Stimulated activated CD8-positive, alpha-beta memory T cell treated with anti-CD3 and anti-CD28 coated beads, Interleukin-15, amount 100 ng/mL, for 24 hours (primary cell): Measurements from ENCODE around the gene YLPM1.

Experiments used
- DNase-seq: peaks from one replicate; pipeline ENCODE4 v3.0.0-alpha.2; 2020; ENCODE audit warnings: low read depth

Gene YLPM1

DNA sequence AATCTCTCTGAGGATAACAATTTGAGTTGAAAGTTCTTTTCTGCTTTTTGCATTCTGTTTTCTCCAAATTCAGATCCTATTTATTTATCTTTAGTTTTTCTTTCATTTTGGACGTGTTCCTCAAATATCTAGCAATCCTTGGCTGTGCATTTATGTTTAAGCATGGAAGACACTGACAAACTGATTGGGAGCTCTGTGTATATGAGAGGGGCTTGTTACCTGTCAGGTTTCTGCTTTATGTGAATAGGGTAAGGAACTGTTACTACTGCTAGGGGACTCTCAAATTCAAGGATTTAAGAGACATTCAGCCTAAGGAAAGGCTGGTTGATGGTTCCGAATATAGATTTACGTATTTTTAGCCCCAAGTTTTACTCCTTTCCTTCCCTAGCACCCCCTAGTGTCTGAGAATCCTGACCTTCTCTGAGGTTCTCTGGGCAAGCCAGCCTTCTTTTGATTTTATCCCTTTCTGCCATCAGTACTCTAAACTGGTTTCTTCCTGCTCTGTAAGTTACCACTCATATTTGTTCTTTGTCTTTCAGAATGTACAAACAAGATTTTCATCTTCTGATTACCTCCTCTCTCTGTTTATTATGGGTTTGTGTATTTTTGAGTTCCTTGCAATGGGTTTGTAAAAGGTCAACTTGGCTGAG is 30.5 kb downstream of the YLPM1 start:
- DNase-seq: no peak

DNA sequence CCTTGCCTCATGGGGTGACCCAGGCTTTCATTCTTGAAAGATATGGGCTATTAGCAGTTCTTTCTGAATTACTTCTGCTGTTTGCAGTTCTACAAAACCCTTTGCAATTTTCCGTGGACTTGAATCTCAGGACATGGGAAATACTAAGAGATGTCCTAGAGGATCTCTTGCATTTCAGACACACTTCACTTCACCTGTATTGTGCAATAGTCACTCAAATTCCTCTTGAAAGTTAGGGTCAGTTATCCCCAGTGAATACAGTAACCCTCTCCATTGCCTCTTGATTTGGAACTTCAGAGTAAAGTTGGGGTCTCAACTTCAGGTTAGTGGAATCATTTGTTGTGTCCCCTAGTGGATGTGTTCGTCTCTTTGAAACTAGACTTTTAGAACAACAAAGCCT is 31.8 kb downstream of the YLPM1 start:
- no peak for DNase-seq

DNA sequence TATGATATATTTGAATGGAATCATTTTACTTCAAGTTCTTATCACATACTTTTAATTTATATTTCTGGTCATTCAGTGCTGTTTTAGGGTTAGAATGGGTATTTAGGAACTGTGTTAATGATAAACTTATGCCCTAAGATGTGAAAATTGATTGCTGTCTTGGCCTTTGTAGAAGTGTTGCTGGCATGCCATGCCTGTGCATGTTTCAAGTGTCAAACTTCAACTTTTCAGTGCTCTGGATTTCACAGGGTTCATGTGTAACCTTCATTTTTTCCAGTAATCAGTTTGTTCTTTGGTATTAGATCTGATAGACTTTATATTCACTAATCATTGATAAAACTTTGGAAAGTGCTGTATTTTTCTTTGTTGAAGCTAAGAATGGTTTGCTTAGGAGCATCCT is 36.6 kb downstream of the YLPM1 start:
- no peak for DNase-seq

DNA sequence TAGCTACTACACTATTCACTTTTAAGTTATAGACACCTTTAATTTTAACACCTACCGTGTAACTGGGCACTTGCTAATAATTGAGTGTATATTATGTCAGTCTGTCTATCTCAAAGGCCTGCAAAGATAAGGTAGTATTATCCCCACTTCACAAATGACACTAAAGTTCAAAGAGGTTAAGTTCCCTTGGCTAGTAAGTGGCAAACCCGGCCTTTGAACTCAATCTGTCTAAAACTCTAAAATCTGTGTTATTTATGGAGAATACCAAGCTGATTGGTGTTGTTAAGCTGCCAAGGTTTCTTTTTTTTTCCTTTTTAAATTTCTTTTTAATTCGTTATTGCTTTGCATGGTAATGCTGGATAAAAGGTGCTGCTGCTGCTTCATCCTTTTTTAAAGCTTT is 37.7 kb downstream of the YLPM1 start:
- DNase-seq: no peak

DNA sequence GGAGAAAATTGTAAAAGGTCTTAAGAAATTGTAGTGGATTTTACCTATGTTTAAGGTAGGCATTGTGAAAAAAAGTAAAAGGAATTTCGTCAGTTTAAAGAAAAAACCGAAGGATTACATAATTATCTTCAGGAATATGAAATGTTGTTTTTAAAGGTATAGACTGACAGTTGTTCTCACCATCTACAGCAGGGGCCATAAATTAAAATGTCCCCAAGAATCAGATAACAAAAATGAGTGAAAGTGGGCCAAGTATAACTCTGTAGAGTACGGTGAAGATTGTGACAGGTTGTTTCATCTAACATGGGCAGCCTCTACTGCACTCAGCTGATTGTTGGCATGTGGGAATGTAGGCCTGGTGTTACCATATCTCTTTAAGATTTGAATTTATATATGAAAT is 38.3 kb downstream of the YLPM1 start:
- no peak for DNase-seq

DNA sequence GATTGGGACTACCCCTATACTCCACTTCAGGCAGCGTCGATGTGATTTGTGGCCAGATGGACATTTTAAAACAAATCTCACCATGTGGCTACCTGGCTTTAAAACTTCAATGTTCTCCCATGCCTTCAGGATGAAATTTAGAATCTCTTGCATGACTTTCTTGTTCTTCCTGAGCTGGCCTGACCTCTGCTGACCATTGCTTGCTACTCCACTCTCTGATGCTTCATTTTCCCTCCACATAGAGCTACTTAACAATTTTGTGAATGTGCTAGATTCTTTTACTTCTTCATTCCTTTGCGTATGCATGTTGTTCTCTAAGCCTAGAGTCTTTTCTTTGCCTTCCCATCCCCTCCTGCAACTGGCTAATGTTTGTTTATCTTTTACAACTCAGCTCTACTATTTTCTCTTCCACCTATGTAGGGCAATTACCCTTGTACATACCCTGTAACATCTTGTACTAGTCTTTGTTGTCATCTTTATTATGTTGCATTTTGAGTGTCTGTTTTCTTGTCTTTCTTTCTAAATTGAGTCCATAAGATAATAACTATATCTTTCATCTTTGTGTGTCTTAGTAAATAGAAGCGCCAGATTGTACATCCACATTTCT is 41.2 kb downstream of the YLPM1 start:
- no peak for DNase-seq

DNA sequence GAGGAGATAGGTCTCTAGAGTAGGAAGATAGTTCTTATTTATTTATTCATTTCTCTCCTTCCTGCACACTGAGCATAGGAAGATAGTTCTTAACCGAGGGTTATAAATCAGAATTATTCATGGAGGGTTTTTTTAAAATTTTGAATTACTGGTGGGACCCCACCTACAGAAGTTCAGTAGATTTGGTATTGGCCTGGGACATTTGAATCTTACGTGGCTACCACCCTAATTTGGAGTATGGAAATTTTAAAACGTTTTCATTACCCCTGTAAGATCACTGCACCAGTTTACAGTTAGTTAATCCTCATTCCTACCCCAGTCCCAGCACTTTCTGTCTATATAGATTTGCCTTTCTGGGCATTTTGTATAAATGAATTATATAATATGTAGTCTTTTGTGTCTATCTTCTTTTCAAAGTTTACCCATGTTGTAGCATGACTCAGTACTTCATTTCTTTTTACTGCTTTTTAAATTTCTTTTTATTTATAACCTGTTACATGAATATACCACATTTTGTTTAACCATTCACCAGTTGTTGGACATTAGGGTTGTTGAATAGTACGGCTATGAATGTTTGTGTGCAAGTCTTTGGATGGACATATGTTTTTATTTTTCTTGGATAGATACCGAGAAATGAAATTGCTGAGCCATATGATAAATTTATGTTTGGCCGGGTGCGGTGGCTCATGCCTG is 44.9 kb downstream of the YLPM1 start:
- DNase-seq: no peak

DNA sequence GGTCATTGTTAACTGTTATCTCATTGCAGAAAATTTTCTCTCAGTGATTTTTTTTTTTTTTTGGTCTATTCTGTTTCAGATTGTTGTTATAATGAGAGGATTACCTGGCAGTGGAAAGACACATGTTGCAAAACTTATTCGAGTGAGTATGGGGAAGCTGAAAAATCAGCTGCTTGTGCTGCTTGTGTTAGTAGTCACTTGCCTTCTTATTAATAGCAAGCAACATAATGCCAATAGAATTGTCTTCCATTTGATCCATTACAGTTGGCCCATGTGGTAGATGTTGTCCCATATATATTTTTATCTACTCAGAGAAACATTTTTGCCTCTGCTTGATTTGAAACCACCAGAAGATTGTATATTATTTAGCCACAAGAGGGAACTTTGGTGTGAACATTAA is 53.0 kb downstream of the YLPM1 start:
- DNase-seq: no peak

DNA sequence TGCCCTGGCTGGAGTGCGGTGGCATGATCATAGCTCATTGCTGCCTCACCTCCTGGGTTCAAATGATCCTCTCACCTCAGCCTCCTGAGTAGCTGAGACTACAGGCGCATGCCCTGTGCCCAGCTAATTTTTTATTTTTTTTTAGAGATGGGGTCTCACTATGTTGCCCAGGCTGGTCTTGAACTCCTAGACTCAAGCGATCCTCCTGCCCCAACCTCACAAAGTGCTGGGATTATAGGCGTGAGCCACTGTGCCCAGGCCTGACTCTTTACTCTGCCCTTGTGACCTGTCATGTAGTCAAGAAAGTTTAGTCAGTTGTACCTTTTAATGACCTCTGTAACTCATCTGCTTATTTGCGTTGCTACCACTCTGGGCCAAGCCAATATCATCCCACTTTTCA is 57.2 kb downstream of the YLPM1 start:
- no peak for DNase-seq

DNA sequence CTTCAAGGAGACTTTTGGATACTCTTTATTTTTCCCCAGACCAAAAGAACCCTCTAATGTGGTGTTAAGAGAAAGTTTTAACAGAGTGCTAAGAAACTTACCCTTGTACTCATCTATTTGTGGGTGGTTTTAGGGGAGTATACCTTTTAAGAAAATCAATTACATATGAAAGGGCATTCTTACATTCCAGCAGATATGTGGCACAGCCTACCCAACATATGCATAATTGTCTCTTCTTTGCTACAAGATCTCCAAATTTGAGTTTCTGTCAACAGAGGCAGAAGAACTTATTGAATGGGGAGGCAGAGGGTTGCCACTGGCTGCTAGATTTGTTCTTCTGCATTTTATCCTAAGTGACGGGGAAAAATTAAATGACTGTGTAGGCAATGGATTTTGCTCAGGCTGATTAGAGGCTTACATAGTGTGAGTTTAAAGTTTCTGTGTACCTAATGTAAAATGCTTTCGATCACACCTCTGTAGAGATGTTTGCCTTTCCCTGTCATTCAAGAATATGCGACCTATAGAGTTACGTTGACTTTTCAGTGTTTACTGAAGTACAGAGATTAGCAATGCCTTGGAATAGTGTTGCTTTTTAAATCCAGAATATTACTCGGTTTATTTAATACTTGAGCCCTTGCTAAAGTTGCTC is 58.3 kb downstream of the YLPM1 start:
- DNase-seq: no peak

DNA sequence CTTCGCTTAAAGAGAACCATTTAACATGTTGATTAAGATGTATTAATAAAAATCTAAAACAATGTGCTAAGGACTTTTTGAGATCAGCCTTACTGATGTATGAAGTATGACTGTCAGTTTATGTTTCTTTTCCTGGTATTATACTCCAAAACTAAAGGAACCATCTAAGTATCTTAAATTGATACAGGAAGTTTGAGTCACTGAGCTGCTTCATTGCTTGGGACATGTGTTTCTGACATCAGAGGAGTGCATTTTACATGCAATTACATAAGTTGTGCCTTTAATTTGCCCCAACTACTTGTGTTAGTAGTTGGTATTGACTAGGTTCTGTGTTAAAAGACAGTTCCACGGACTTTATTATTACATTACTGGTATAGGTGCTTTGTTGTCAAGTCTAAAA is 61.9 kb downstream of the YLPM1 start:
- no peak for DNase-seq

DNA sequence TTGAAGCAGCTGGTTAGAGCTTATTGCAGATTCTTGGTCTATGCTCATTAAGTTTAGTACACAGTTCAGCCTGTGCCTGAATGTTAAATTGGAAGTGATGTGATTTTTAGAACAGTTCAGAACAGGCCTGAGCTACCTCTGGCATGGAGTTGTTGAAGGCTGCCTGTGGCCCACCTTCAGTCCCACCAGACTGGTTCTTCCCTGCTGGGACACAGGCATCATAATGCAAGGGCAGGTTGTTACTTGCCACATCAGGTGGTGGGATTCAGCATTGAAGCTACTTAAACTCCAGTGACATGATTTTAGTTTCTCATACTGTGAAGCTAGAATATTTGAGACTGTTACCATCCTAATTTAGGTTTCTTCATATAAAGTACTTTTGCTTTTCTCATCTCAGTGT is 63.5 kb downstream of the YLPM1 start:
- DNase-seq: no peak

DNA sequence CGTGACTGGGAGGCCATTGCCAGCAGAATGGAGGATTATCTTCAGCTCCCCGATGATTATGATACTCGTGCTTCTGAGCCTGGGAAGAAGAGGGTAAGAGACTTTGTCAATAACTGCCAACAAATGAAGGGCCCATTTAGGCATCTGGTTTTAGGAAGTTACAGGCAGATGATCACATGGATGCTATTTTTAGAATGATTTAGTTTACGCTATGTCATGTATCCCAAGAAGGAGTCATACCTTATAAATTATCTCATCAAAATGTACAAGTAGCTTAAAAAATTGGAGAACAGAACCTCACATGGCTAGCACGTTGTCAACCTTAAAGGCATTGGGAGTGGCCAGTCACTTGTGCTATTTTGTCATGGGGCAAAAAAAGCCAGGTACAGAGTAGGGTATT is 66.1 kb downstream of the YLPM1 start:
- DNase-seq: no peak

DNA sequence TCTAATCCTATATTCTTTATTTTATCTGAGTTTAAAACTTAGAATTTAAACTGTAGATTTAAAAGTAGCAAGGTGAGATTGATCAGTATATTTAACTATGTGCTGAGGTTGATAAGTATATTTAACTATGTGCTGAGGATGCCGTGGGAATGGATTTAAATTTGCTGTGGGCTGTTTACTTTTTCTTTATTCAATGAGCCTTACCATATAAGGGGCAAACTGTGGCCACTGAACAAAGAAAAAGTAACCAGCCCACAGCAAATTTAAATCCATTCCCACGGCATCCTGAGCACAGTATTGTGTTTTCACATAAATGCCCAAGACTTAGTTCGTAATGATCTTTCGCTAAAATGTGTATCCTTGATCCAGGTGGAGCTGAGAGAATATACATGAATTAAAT is 69.7 kb downstream of the YLPM1 start:
- no peak for DNase-seq

DNA sequence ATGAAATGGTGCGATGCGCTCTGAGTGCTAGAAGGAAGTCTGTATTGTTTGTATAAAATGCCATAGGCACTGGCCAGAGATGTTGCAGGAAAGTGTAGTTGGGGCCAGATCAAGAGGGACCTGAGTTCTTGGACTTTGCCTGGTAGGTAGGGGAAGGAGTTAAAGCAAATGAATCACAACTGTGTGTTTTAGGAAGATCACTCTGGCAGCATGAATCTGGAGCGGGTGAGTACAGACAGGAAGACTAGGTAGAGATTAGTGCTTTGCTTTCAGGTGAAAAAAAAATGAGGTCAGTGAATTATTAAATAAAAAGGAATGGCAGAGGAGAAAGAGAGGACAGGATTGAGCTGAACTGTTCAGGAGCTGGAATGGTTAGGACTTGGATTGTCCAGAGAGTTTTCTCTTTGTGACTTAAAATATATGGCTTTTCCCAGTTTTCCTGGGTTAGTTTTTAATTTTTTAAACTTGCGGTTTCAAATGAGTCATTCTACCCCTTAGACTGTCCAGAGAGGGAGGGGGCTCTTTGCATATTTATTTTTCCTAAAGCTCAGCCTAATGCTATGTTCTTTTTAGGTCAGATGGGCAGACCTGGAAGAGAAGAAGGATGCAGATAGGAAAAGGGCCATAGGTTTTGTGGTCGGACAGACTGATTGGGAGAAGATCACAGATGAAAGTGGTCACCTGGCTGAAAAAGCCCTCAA is 71.7 kb downstream of the YLPM1 start:
- DNase-seq: no peak

DNA sequence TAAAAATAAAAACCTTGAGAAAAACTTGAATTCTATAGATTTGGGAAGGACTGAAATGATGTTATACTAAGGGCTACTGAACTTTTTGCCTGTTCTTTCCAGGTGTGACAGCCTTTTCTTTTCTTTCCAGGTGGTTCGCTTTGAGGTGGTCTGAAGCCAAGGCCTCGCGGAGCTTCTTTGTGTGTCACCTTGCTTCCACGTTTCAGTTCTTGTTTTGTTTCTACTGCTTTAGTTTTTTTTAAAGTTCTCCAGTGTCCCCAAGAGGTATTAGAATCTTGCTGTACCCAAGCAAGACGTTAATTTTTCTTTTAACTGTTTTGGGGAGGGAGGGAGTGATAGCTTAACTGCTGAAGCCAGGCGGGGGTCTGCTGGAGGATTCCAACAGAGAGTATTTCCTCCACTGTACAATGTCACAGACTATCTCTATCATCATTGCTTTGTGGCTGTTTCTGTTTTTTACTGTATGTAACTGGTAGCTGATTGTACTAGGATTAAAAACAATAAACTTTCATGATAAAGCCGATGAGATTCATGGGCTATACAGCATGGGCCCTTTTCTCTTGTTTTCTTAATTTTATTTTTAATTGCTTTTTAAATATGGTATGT is 72.6 kb downstream of the YLPM1 start:
- DNase-seq: no peak

DNA sequence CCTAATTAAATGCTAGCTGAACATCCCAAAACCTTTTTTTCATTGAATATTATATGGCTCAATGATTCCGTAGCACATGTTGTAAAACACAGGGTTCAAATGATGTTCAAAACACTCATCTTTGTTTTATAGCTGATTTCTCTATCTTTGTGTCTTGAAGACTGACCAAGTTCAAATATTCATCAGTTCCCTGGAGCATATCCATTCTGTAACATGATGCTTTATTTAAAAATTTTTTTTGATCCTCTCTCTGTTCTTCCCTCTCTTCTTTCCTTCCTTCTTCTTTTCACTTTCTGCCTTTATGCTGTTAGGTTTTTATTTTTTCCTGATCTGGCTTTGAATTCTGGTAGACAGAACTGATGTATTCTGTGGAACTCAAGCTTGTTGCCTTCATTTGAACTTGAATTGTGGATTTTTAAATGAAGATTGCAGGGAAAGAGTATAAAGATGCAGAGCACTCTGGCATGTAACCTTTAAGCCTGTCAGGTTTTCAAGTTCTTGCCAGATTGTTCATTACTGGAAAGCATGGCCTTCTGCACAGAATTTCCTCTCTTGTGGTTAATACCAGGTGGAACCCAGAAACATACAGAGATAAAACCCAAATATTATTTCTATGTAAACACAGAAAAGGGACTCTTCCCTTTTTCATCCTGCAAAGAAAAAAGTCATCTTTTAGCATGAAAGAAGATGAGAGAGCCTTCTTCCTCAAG is 73.3 kb downstream of the YLPM1 start:
- no peak for DNase-seq

DNA sequence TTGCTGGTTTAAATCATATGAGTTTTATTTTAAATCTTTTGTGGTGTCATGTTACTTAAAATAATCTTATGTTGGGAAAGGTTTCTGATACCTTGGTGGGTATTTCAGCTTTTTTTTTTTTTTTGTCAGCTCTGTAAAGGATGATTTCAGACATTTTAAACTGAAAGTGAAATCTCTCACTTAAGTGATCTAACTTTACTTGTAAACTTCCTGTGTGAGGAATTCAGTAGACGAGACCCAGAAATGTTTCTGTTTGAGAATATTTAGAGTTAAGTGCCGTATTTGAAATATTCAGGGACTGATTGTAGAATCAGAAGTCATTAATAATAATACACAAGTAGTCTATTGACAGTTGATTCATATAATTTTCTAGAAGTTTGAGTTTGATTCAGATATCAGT is 75.0 kb downstream of the YLPM1 start:
- DNase-seq: no peak

DNA sequence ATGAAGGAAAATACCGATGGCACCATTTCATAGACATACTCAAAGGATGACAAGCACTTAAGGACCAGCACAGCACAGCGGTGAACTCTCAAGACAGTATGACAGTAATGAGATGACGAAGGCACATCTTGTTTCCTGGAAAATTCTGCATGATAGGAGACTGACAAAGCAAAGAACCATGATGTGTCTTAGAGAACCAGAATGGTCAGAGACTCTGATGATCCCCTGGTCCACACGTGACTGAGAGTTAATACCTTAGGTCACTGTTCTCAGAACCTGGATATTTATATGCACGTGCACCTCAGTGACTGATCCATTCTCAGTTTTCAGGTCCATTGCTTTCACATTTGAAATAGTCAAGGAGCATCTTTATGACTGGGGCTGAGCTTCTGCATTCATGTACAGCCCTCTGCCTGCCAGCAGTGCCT is 77.5 kb downstream of the YLPM1 start:
- no peak for DNase-seq

DNA sequence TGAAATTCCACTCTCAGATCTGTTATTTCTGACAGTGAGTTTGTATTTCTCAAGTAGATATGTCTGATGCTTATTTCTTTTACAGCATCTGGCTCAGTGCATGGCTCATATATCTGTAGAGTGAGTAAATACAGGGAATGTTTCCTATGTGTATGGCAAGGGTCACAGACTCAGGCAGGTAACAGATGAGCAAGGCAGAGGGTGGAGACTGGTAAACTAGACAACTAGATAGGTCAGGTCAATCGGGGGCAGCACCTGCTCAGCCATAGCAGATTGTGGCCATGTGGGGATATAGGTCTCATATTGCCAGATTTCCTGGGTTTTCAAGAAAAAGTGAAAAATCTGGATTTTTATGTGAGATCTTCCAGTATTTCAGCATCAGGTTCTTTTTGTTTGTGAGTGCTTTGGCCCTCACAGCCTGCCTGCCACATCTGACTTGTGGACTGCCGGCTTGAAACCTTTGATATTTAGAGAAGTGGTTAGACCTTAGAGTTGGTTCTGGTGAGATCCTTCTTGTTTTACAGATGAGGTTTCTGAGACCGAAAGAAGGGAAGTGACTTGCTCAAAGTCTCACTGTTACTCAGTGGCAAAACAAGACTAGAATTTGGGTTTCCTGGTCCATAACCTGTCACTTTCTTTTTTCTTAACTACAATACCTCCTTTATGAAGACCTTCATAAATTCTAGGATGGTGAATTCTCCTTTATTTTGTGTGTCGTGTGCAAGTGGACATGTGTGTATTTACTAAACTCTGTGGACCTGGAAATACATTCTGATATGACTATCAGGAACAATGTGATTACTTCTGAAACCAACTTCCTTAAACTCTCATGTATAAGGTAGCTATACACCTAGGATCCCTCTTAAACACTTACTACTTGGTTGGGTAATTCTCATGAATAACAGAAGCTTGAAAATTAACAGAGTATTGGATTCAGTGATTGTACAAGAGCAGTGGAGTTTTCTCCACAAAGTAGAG is 78.4 kb downstream of the YLPM1 start:
- no peak for DNase-seq
